Choroid plexus epithelial cell (primary cell): Measurements from ENCODE around the gene TENT4A.

Source experiments
- DNase-seq: peaks from one replicate; pipeline ENCODE4 v3.0.0-alpha.2; 2010; ENCODE audit warnings: low read depth
- H3K4me3 ChIP-seq: 2 replicates; pipeline ENCODE4 v1.5.1; 2011; ENCODE audit warnings: low read depth, mild to moderate bottlenecking, control low read depth, low read length, moderate library complexity
- CTCF ChIP-seq: conservative IDR thresholded peaks from 2 replicates; pipeline ENCODE4 v1.5.1; 2011; ENCODE audit warnings: low read depth, mild to moderate bottlenecking, control low read depth, inconsistent platforms, low read length, moderate library complexity

The TENT4A gene

GRCh38 chr5:6674886-6675285 lies 38.3 kb upstream of the TENT4A start:
- no peak overlapping the region for H3K4me3 ChIP-seq
- TF ChIP-seq CTCF: no peak
- no peak for DNase-seq

- no peak for DNase-seq
- no peak overlapping the region for H3K4me3 ChIP-seq
- TF ChIP-seq CTCF: peak; percentile 11
Observed at GRCh38 chr5:6675784-6676491, 37.3 kb upstream of the TENT4A start.

- H3K4me3 ChIP-seq: no peak overlapping the region
- no peak for TF ChIP-seq CTCF
- no peak for DNase-seq
Observed at GRCh38 chr5:6676702-6677101, 36.5 kb upstream of the TENT4A start.

GRCh38 chr5:6678385-6678784 lies 34.8 kb upstream of the TENT4A start:
- TF ChIP-seq CTCF: no peak
- DNase-seq: no peak
- no peak overlapping the region for H3K4me3 ChIP-seq

- H3K4me3 ChIP-seq: no peak overlapping the region
- no peak for TF ChIP-seq CTCF
- DNase-seq: no peak
Observed at GRCh38 chr5:6680922-6681321, 32.3 kb upstream of the TENT4A start.

- TF ChIP-seq CTCF: no peak
- DNase-seq: no peak
- no peak overlapping the region for H3K4me3 ChIP-seq
Observed at GRCh38 chr5:6681682-6682081, 31.6 kb upstream of the TENT4A start.

GRCh38 chr5:6682239-6682638 lies 31.0 kb upstream of the TENT4A start:
- no peak for TF ChIP-seq CTCF

More at GRCh38 chr5:6682239-6682638, 31.0 kb upstream of the TENT4A start:
- H3K4me3 ChIP-seq: no peak overlapping the region
- no peak for DNase-seq
